Measurements from ENCODE around the gene COL5A3. TPM values are rescaled to one million over a fixed set of nuclear protein-coding genes. Genes with fewer than 3 reads are reported as not detected.

The COL5A3 gene
- total RNA-seq, 1 experiment from 2014 or later: not detected

- TF ChIP-seq, protein P1, sequence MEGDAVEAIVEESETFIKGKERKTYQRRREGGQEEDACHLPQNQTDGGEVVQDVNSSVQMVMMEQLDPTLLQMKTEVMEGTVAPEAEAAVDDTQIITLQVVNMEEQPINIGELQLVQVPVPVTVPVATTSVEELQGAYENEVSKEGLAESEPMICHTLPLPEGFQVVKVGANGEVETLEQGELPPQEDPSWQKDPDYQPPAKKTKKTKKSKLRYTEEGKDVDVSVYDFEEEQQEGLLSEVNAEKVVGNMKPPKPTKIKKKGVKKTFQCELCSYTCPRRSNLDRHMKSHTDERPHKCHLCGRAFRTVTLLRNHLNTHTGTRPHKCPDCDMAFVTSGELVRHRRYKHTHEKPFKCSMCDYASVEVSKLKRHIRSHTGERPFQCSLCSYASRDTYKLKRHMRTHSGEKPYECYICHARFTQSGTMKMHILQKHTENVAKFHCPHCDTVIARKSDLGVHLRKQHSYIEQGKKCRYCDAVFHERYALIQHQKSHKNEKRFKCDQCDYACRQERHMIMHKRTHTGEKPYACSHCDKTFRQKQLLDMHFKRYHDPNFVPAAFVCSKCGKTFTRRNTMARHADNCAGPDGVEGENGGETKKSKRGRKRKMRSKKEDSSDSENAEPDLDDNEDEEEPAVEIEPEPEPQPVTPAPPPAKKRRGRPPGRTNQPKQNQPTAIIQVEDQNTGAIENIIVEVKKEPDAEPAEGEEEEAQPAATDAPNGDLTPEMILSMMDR (IDR thresholded peaks at IDR 0.05; ENCODE audit: insufficient read depth in 1 of 2, low read depth in 1 of 2, low read length in 1 of 2, severe bottlenecking in 1 of 2, unreplicated experiment in 1 of 2): no peak
Measured at GRCh38 chr19:9972103-9972502, 38.2 kb downstream of the COL5A3 start.

DNA sequence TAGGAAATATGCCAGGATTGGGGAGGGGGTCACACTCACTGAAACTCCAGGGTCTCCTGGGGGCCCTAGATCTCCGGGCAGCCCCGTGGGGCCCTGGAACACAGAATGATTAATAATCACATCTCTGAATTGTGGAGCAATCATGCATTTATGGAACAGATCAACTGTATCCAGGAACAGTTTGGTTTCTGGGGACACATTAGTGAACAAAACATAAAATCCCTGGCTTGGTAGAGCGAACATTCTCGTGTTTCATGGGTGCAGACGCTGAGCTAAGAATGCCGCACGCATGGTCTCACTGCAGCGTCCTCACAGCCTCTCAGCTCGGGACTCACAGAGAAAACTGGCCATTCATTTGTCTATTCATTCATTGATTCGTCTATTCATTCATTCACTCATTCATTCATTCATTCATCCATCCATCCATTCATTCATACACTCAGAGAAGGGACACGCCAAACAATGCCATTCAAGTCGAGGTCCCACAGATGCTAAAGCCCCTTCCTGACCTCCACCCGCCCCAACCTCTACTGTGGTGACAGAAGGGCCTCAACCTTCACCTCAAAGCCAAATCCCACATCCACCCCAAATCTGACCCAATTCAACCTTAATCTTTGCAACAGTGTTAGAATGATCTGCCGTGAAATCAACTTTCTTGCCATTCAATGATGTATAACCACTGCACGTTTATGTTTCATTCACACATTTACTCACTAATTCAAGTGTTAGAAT is 39.0 kb downstream of the COL5A3 start:
- Histone ChIP-seq H3K27me3 (replicated peaks; ENCODE audit: control insufficient read depth, insufficient read depth, low read length) (no peaks in the 10 kb centered on the region; the same call in 1 of the 2 replicates), H3K4me1 (no peaks in the 10 kb centered on the region), H3K36me3 (ENCODE audit: control insufficient read depth, insufficient read depth, low read length) (no peaks in the 10 kb centered on the region), H3K4me3 (ENCODE audit: low read depth, low read length) (no peak overlapping the region), H3K9me3 (no peaks in the 10 kb centered on the region)
- CTCF ChIA-PET: no interaction called here
- Mint-ChIP-seq H3K27me3 (ENCODE audit: insufficient read depth, unreplicated experiment) (peaks cover 23% of the 10 kb centered on the region), H3K9me3 (ENCODE audit: unreplicated experiment) (no peaks in the 10 kb centered on the region), H3K36me3 (ENCODE audit: insufficient read depth, unreplicated experiment) (no peaks in the 10 kb centered on the region), H3K27ac (ENCODE audit: unreplicated experiment) (no peak overlapping the region), H3K4me3 (ENCODE audit: unreplicated experiment) (no peak overlapping the region), H3K4me1 (ENCODE audit: low read depth, unreplicated experiment) (no peaks in the 10 kb centered on the region)
- no peak for DNase-seq
- no TSS peak for BruUV-seq (replicated peaks)
- TF ChIP-seq, protein P1 (IDR thresholded peaks at IDR 0.05; ENCODE audit: insufficient read depth in 1 of 2, low read depth in 1 of 2, low read length in 1 of 2, severe bottlenecking in 1 of 2, unreplicated experiment in 1 of 2): no peak
- intact Hi-C loops (cut with micrococcal nuclease; ENCODE audit: unreplicated experiment): no loop called here
- POLR2A ChIA-PET: no interaction called here

More at GRCh38 chr19:9972103-9972502, 38.2 kb downstream of the COL5A3 start:
- Mint-ChIP-seq H3K36me3 (ENCODE audit: insufficient read depth, unreplicated experiment) (no peaks in the 10 kb centered on the region), H3K27ac (ENCODE audit: unreplicated experiment) (no peak overlapping the region), H3K4me1 (ENCODE audit: low read depth, unreplicated experiment) (no peaks in the 10 kb centered on the region), H3K4me3 (ENCODE audit: unreplicated experiment) (no peak overlapping the region), H3K9me3 (ENCODE audit: unreplicated experiment) (no peaks in the 10 kb centered on the region), H3K27me3 (ENCODE audit: insufficient read depth, unreplicated experiment) (peaks cover 20% of the 10 kb centered on the region)
- Histone ChIP-seq H3K9me3 (no peaks in the 10 kb centered on the region), H3K4me3 (ENCODE audit: low read depth, low read length) (no peak overlapping the region), H3K27me3 (replicated peaks; ENCODE audit: control insufficient read depth, insufficient read depth, low read length) (no peaks in the 10 kb centered on the region), H3K4me1 (no peaks in the 10 kb centered on the region), H3K36me3 (ENCODE audit: control insufficient read depth, insufficient read depth, low read length) (no peaks in the 10 kb centered on the region)
- intact Hi-C loops (cut with micrococcal nuclease; ENCODE audit: unreplicated experiment): no loop called here
- POLR2A ChIA-PET: no interaction called here
- CTCF ChIA-PET: no interaction called here
- DNase-seq: no peak
- BruUV-seq (replicated peaks): no TSS peak

DNA sequence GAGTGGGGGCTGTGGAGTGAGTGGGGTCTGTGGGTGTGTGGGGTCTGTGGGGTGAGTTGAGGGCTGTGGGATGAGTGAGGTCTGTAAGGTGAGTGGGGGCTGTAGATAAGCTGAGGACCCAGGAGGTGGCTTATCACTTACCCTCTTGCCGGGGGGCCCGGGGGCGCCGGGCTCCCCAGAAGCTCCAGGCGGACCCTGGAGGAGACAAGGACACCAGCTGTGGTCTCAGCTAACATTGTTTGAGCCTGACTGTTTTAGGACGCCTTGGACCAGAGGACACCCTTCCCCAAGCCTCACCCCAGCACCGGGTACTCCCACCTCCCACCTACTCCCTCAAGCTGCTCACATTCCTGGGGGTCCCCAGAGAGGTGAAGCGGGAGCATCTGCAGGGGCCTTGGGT is 39.8 kb downstream of the COL5A3 start:
- POLR2A ChIA-PET: no interaction called here
- Histone ChIP-seq H3K27me3 (replicated peaks; ENCODE audit: control insufficient read depth, insufficient read depth, low read length) (no peaks in the 10 kb centered on the region; the same call in 1 of the 2 replicates), H3K36me3 (ENCODE audit: control insufficient read depth, insufficient read depth, low read length) (no peaks in the 10 kb centered on the region), H3K4me3 (ENCODE audit: low read depth, low read length) (no peak overlapping the region), H3K4me1 (no peaks in the 10 kb centered on the region), H3K9me3 (no peaks in the 10 kb centered on the region)
- no peak overlapping the region for H3K4me3 Mint-ChIP-seq (ENCODE audit: unreplicated experiment)
- TF ChIP-seq, protein P1 (IDR thresholded peaks at IDR 0.05; ENCODE audit: insufficient read depth in 1 of 2, low read depth in 1 of 2, low read length in 1 of 2, severe bottlenecking in 1 of 2, unreplicated experiment in 1 of 2): no peak
- intact Hi-C loops (cut with micrococcal nuclease; ENCODE audit: unreplicated experiment): no loop called here
- no TSS peak for BruUV-seq (replicated peaks)
- no peak overlapping the region for H3K27ac Mint-ChIP-seq (ENCODE audit: unreplicated experiment)
- H3K27me3 Mint-ChIP-seq (ENCODE audit: insufficient read depth, unreplicated experiment): peaks cover 23% of the 10 kb centered on the region
- H3K9me3 Mint-ChIP-seq (ENCODE audit: unreplicated experiment): no peaks in the 10 kb centered on the region
- no peaks in the 10 kb centered on the region for H3K36me3 Mint-ChIP-seq (ENCODE audit: insufficient read depth, unreplicated experiment)
- CTCF ChIA-PET: interaction anchor here (0.6 kb wide), 1 partner anchor 30 kb away, joined by 3 read pairs; no protein-coding TSS in a partner anchor
- H3K4me1 Mint-ChIP-seq (ENCODE audit: low read depth, unreplicated experiment): no peaks in the 10 kb centered on the region
- no peak for DNase-seq

Data from Caco-2 (cell line).